Tibial nerve (tissue), 4 donors: ENCODE results near the gene GRXCR2.
A peak's percentile ranks its signal among the peaks of the same experiment; 100 is the strongest.

Experiments
- EP300 ChIP-seq, 2 donors: sonication (generic); formaldehyde crosslinking; IDR thresholded peaks; one replicate each; pipeline ENCODE4 v1.6.1; 2017; ENCODE audit warnings: antibody characterized with exemption in 2 of 2, mild to moderate bottlenecking in 1 of 2
- POLR2A ChIP-seq, 2 donors: fragments of 450-650 bp; IDR thresholded peaks; one replicate each; pipeline ENCODE4 v1.6.1; 2017; ENCODE audit warnings: antibody characterized with exemption in 2 of 2, mild to moderate bottlenecking in 2 of 2, moderate library complexity in 2 of 2
- TF ChIP-seq, protein P1 (sequence below), 5 experiments: fragments of 200-600 bp in 3 of 5; fragments of 450-650 bp in 2 of 5; sonication (generic) in 3 of 5; IDR thresholded peaks; one replicate each; pipeline ENCODE4 v1.5.1; 2016 to 2019; ENCODE audit warnings: antibody characterized with exemption in 5 of 5, mild to moderate bottlenecking in 3 of 5, moderate library complexity in 2 of 5

DNA sequence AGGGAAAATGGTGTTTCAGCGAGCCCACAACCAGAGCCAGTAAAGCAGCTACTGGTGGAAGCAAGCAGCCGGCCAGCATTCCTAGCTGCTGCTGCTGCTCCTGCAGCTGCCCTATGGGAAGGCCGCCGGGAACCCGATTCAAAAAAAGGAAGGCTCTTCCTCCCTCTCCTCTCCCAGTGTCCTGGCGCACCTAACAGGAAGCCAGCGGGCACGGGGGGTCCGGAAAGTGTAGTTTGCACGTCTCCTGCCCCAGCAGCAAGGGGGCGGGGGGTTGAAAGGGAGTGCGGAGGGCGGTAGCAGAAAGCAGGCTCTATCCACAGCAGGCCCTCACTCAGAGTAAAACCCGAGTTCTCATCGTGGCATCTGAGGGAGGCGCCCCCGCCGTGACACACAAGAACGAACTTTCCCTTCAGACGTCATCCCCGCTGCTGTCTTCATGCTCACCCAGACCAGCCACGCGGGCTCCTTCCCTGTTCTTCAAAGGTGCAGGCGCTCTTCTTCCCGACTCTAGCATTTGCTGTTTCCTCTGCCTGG lies 16.5 kb downstream of the GRXCR2 start:
- TF ChIP-seq, protein P1, sequence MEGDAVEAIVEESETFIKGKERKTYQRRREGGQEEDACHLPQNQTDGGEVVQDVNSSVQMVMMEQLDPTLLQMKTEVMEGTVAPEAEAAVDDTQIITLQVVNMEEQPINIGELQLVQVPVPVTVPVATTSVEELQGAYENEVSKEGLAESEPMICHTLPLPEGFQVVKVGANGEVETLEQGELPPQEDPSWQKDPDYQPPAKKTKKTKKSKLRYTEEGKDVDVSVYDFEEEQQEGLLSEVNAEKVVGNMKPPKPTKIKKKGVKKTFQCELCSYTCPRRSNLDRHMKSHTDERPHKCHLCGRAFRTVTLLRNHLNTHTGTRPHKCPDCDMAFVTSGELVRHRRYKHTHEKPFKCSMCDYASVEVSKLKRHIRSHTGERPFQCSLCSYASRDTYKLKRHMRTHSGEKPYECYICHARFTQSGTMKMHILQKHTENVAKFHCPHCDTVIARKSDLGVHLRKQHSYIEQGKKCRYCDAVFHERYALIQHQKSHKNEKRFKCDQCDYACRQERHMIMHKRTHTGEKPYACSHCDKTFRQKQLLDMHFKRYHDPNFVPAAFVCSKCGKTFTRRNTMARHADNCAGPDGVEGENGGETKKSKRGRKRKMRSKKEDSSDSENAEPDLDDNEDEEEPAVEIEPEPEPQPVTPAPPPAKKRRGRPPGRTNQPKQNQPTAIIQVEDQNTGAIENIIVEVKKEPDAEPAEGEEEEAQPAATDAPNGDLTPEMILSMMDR (IDR thresholded peaks at IDR 0.05): peak in 1 of 5 experiments; percentile 8
- TF ChIP-seq EP300 (IDR thresholded peaks at IDR 0.05) (peak in 1 of 2 donors; percentile 28), POLR2A (IDR thresholded peaks at IDR 0.05) (no peak)
